ENCODE measurements around the gene UBTF.

UBTF gene

DNA sequence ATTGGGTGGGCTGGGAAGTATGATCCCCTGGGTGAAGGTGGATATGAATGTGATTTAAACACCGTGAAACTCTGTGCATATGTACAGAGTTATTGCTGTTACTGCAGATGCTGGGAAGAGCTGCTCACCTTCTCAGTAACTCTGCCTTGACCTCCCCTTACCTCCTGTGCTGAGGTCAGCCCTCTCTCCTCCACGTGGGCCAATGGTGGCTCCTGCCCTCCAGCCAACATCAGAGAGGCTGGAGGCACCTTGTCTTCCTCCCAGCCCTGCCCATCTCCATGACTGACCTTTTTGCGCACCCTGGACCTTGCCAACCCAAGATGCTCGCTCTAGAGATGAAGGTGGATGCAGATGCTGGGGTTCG lies 49.4 kb downstream of the UBTF start:
- DNase-seq (ENCODE audit: insufficient read length, low spot score) (no peak), FAIRE-seq (no peak)
- TF ChIP-seq POLR2A (IDR thresholded peaks at IDR 0.05; ENCODE audit: low read depth, low read length): no peak

DNA sequence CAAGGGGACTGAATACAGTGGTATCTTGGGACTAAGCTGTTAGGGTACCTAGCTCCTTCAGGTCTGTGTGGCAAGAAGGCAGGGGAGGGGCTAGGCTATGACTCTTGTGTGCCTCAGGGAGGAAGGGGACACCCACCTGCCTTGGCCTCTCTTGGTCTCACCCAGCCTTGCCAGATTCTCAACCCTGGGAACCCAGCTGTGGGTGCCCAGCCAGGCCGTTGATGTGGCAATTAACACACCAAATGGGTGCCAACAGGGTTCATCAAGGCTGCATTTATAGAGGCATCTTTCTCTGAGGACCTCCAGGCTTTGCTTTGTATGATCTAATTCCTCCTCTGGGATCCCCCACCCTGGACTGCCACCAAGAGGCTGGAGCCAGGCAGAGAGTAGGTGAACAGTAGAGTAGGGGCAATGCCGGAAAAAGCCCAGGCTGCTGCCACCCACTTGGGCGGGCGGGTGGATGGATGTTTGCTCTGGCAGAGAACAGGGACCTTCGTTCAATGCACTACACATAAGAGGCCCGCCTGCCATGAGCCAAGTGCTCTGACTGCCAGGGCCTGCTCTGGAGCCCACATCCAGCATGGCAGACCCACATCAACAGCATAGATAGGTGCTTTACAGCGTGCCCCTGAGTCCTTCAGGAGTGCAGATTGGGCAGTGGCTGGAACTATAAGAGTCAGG lies 52.2 kb downstream of the UBTF start:
- no peak for TF ChIP-seq POLR2A (IDR thresholded peaks at IDR 0.05; ENCODE audit: low read depth, low read length)
- no peak for FAIRE-seq

DNA sequence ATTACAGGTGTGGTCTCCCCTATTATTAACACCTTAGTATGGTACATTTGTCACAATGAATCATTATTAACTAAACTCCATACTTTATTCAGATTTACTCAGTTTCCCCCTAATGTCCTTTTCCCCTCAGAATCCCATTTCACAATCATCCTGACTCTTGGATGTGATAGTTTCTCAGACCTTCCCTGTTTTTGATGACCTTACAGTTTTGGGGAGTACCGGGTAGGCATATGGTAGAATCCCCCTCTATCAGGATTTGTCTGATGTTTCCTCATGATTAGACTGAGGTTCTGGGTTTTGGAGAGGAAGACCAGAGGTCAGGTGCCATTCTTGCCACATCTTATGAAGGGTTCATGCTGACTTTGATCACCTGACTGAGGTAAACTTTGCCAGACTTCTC lies 55.0 kb downstream of the UBTF start:
- FAIRE-seq (no peak), DNase-seq (ENCODE audit: insufficient read length, low spot score) (no peak)
- no peak for TF ChIP-seq POLR2A (IDR thresholded peaks at IDR 0.05; ENCODE audit: low read depth, low read length)

More for the DNA sequence above, 52.2 kb downstream of the UBTF start:
- DNase-seq (ENCODE audit: insufficient read length, low spot score): no peak

DNA sequence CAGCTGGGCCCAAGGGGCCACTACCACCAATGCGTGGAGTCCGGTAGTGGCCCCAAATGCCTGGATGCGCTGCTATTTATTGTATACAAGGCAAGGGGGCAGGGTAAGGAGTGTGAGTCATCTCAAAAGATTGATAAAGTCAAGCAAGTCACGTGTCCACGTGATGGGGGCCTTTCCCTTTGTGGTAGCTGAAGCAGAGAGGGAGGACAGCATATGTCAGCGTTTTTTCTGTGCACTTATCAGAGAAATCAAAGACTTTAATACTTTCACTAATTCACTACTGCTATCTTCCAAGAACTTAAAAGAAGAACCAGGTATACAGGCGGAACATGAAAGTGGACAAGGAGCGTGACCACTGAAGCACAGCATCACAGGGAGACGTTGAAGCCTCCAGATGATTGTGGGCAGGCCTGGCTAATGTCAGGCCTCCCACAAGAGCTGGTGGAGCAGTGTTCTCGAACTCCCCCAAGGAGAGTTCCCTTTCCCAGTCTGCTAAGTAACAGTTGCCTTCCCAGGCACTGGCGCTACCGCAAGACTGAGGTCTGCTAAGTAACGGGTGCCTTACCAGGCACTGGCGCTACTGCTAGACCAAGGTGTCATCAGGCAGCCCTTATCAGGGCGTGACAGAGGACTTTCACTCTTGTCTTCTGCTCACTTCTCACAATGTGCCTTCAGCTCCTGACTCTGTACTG lies 59.8 kb downstream of the UBTF start:
- no peak for DNase-seq (ENCODE audit: insufficient read length, low spot score)
- FAIRE-seq: no peak
- no peak for TF ChIP-seq POLR2A (IDR thresholded peaks at IDR 0.05; ENCODE audit: low read depth, low read length)

DNA sequence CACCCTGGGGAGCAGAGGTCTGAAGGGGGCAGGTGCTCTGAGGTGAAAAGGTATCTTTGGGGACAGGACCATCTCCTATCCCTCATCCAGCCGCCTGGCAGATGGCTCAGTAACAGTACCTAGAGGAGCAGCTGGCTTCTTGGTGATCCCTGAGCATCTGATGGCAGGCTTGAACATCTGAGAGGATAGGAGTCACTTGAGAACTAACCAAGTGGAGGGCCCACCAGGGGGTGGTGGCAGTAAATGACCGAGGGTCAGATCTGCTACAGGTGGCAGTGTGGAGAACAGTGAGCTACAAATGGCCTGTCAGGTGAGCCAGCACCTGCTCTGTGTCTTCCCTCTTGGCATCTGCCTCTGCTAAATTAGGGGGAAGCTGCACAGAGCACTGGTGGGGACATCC lies 64.0 kb downstream of the UBTF start:
- no peak for TF ChIP-seq POLR2A (IDR thresholded peaks at IDR 0.05; ENCODE audit: low read depth, low read length)
- FAIRE-seq (no peak), DNase-seq (ENCODE audit: insufficient read length, low spot score) (no peak)

Measured in H54 (cell line).